Measurements from ENCODE around the gene DOK4.

DNA sequence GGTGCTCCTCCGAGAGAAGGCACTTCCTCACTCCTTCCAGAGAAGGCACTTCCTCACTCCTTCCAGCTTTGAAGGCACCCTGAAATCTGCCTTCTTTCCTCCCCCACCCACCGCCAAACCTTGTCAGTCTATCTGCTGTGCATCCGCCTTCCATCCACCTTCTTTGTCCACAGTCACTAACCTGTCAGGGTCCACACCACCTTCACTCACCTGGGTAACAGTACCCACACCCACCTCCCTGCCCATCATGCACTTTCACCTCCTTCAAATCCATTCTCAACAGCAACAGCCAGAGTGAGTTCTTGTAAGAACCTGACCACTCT, 44.9 kb upstream of the DOK4 start:
- TF ChIP-seq POLR2A (IDR thresholded peaks at IDR 0.05; ENCODE audit: low read length) (no peak), GATA1 (IDR thresholded peaks at IDR 0.05; ENCODE audit: low read depth, low read length) (no peak)
